HFFc6 (cell line): ENCODE data around the gene CDH8. TPM values are rescaled to one million over a fixed set of nuclear protein-coding genes. Genes with fewer than 3 reads are reported as not detected.

Experiments
- DNase-seq: peaks from one replicate; pipeline ENCODE4 v3.0.0-alpha.2; 2018
- H3K27ac Mint-ChIP-seq: 2 replicates; pipeline ENCODE4 v1.8.0; 2020; ENCODE audit warnings: mild to moderate bottlenecking, mixed read lengths
- H3K27me3 Mint-ChIP-seq: 2 replicates; pipeline ENCODE4 v1.8.0; 2021; ENCODE audit warnings: mild to moderate bottlenecking, moderate library complexity, mixed read lengths; ENCODE audit not compliant: insufficient read depth
- H3K36me3 Mint-ChIP-seq: 2 replicates; pipeline ENCODE4 v1.8.0; 2021; ENCODE audit warnings: low read depth, mixed read lengths
- H3K4me1 Mint-ChIP-seq: 2 replicates; pipeline ENCODE4 v1.8.0; 2020; ENCODE audit warnings: low read depth, mixed read lengths
- H3K4me3 Mint-ChIP-seq: 2 replicates; pipeline ENCODE4 v1.8.0; 2020; ENCODE audit warnings: mild to moderate bottlenecking, moderate library complexity, mixed read lengths
- H3K9me3 Mint-ChIP-seq: 2 replicates; pipeline ENCODE4 v1.8.0; 2020; ENCODE audit warnings: mild to moderate bottlenecking, mixed read lengths
- total RNA-seq, 6 experiments: library from RNA; stranded (reverse); fragmentation: NEBNext Ultra II Directional; extraction: Animal tissue kit (Norgen Biotek cat#: 25700); gene quantifications; 2 replicates in 1 of 6; 3 replicates in 5 of 6; pipeline ENCODE4 v1.2.3, GENCODE V29; 2021
- TF ChIP-seq, protein P1 (sequence below): fragments of 200-600 bp; sonication (generic); IDR thresholded peaks from 2 replicates; pipeline ENCODE4 v1.5.0; 2021; ENCODE audit warnings: antibody characterized with exemption, mild to moderate bottlenecking

Gene CDH8
- total RNA-seq, 6 experiments from 2014 or later: not detected

DNA sequence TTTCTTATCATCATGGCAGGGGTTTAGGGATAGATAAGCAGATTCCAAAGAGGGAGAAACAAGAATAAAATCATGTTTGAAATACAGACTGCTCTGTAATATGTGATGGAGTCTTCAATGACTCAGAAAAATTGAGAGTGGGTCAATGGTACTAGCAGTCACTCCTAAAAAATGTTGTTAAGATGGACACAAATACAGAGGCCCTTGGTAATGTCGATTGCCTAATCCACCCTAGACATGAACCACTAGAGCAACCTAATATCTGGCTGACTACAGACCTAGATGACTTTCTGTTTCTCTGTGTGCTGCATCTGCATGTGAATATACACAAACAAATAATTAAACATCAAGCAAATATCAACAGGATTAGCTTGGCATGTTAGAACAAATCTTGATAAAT is 135.8 kb downstream of the CDH8 start:
- Mint-ChIP-seq H3K9me3 (peaks cover 46% of the 10 kb centered on the region), H3K36me3 (no peaks in the 10 kb centered on the region), H3K27me3 (no peaks in the 10 kb centered on the region), H3K4me1 (no peaks in the 10 kb centered on the region), H3K4me3 (no peak overlapping the region), H3K27ac (no peak overlapping the region)
- TF ChIP-seq, protein P1, sequence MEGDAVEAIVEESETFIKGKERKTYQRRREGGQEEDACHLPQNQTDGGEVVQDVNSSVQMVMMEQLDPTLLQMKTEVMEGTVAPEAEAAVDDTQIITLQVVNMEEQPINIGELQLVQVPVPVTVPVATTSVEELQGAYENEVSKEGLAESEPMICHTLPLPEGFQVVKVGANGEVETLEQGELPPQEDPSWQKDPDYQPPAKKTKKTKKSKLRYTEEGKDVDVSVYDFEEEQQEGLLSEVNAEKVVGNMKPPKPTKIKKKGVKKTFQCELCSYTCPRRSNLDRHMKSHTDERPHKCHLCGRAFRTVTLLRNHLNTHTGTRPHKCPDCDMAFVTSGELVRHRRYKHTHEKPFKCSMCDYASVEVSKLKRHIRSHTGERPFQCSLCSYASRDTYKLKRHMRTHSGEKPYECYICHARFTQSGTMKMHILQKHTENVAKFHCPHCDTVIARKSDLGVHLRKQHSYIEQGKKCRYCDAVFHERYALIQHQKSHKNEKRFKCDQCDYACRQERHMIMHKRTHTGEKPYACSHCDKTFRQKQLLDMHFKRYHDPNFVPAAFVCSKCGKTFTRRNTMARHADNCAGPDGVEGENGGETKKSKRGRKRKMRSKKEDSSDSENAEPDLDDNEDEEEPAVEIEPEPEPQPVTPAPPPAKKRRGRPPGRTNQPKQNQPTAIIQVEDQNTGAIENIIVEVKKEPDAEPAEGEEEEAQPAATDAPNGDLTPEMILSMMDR: no peak
- DNase-seq: no peak

DNA sequence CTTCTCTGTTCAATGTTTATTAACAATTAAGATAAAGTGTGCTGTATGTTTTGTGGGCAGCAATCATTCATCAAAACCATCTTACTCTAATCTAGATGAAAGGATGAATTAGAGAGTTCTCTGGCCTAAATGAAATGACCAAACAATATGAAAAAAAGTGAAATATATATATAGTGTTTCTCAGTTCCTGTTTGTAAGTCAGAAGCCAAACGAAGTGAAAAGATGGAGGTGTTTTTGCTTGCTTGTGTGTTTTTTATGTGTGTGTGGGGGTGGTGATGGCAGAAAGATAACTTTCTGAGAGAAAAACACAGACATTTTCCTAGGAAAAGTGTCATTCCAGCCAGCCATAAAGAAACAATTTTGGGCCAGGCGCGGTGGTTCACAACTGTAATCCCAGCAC is 138.6 kb downstream of the CDH8 start:
- DNase-seq: no peak
- TF ChIP-seq, protein P1: no peak
- no peak overlapping the region for H3K27ac Mint-ChIP-seq
- H3K4me3 Mint-ChIP-seq: no peak overlapping the region
- H3K4me1 Mint-ChIP-seq: no peaks in the 10 kb centered on the region
- H3K9me3 Mint-ChIP-seq: peaks cover 40% of the 10 kb centered on the region
- no peaks in the 10 kb centered on the region for H3K27me3 Mint-ChIP-seq
- H3K36me3 Mint-ChIP-seq: no peaks in the 10 kb centered on the region

DNA sequence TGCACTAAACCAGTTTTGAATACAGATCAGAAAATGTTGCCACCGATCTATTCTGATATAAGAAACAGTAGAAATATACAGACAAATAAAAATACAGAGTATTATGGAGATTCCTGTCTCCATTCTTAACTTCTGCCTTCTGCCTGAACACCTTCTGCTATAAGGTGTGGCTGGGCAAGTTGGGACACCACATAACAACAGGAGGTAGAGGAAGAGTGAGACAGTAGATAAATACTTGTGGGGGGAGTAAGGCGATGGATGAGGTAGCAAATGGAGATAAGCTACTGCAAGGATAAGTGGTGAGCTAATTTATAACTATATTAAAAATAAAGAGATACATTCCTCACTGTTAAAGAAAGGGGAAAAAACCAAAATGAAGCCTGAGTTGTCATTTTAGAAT is 143.7 kb downstream of the CDH8 start:
- Mint-ChIP-seq H3K36me3 (no peaks in the 10 kb centered on the region), H3K9me3 (peaks cover 18% of the 10 kb centered on the region), H3K4me3 (no peak overlapping the region), H3K27me3 (no peaks in the 10 kb centered on the region), H3K27ac (no peak overlapping the region), H3K4me1 (no peaks in the 10 kb centered on the region)
- TF ChIP-seq, protein P1: no peak
- no peak for DNase-seq

DNA sequence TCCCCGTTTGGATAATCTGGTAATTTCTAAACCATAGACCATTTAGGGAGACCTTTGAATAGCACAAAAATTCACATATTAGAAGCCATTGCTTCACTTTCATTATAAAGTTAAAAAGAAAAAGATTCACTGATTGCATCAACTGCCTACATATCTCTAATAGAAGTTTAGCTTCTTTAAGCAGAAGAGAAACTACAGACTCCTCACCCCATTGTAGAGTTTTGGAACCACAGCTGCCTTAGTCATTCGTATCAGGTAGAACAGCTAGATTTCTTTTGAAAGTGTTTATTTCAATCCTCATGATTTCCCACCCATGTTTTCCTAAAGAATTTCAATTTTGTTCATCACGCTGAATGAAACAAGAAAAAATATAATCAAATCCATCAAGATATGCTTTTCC is 144.8 kb downstream of the CDH8 start:
- Mint-ChIP-seq H3K27me3 (no peaks in the 10 kb centered on the region), H3K36me3 (no peaks in the 10 kb centered on the region), H3K27ac (no peak overlapping the region), H3K4me3 (no peak overlapping the region), H3K4me1 (no peaks in the 10 kb centered on the region), H3K9me3 (peaks cover 17% of the 10 kb centered on the region)
- DNase-seq: no peak
- TF ChIP-seq, protein P1: no peak

DNA sequence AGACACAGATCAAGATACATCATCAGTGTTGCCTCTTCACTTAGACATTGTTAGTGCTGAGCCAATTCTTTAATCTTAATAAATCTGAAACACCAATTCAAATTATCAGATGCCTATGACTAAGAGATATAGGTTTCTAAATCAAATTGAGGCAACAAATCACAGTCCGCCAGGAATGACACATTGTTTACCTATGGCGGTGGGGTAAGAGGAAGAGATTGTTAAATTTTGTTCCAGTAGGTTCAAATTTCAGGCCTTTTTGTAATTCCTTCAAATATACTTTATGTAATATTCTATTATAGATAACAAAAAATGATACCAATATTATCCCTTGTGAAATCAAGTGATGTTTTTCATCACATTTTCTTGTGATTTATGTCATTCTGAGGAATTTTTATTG is 145.9 kb downstream of the CDH8 start:
- DNase-seq: no peak
- no peaks in the 10 kb centered on the region for H3K4me1 Mint-ChIP-seq
- H3K36me3 Mint-ChIP-seq: no peaks in the 10 kb centered on the region
- H3K4me3 Mint-ChIP-seq: no peak overlapping the region
- H3K27ac Mint-ChIP-seq: no peak overlapping the region
- TF ChIP-seq, protein P1: no peak
- peaks cover 14% of the 10 kb centered on the region for H3K9me3 Mint-ChIP-seq
- H3K27me3 Mint-ChIP-seq: no peaks in the 10 kb centered on the region

DNA sequence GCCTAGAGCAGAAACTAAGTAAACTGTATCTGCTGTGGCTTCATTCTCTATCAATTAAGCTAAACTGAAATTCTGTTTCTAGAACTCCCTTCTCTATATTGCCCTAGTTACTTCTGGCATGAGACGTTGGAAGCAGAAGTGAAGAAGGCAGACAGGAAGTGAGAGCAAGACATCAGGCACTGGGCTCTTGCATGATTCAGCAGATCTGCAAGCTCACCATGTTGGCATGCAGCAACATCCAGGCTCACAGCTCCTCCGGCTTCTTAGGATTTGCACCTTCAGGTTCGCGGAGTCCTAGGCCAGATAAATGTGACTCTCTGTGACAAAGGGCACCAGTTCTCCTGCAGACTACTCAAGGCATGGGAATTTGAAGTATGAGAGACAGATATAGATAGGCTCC is 148.3 kb downstream of the CDH8 start:
- Mint-ChIP-seq H3K36me3 (no peaks in the 10 kb centered on the region), H3K27me3 (no peaks in the 10 kb centered on the region), H3K27ac (no peak overlapping the region), H3K9me3 (peaks cover 9% of the 10 kb centered on the region), H3K4me3 (no peak overlapping the region), H3K4me1 (no peaks in the 10 kb centered on the region)
- TF ChIP-seq, protein P1: no peak
- no peak for DNase-seq
